GM18867 (cell line): Measurements from ENCODE around the gene CTSD.

ENCODE experiments used
- ATAC-seq: cut with Tn5 transposase; IDR thresholded peaks from one replicate; pipeline ENCODE4 v1.9.1; 2021; ENCODE audit warnings: mild to moderate bottlenecking, moderate library complexity; ENCODE audit not compliant: unreplicated experiment

Gene CTSD

DNA sequence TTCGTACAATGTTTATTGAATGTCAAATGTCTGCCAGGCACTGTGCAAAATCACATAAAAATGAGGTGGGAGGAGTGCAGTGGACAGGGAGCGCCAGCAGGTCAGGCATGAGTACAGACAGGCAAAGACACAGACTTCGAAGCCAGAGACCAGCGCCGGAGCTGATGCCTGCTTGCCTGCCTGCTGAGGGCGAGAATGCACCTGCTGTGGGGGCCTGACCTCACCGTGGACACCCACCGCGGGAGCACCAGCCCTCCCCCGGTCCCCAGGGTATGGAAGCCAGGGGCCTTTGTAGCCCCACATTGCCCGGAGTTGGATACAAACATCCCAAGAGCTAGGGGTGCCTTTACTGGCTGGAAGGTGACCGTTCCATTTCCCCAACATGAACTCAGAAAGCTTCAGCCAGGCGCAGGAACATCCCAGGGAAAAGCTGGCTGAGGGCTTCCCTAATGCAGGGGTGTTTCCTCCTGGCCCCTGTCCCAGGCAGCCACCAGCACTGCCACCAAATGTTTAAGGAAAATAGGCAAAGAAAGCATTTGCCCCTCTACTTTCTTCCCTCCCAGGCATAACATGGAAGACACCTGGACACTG, 31.2 kb downstream of the CTSD start:
- no peak for ATAC-seq

DNA sequence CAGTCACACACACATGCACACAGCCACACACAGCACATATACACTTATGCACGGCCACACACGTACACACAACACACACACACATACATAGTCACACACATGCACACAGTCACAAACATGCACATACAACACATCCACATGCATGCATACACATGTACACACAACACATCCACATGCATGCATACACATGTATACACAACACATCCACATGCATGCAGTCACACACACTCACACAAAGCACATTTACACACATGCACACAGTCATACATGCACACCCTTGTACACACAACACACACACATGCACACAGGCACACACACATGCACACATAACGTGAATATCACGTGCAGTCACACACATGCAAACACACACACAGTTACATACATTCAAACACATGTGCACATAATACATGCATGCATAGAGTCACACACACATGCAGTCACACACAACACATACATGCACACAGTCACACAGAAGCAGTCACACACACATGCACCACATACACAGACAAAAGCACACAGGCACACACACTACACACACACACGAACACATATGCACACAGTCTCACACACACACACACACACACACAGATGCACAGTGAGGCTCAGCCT, 32.2 kb downstream of the CTSD start:
- ATAC-seq: no peak

DNA sequence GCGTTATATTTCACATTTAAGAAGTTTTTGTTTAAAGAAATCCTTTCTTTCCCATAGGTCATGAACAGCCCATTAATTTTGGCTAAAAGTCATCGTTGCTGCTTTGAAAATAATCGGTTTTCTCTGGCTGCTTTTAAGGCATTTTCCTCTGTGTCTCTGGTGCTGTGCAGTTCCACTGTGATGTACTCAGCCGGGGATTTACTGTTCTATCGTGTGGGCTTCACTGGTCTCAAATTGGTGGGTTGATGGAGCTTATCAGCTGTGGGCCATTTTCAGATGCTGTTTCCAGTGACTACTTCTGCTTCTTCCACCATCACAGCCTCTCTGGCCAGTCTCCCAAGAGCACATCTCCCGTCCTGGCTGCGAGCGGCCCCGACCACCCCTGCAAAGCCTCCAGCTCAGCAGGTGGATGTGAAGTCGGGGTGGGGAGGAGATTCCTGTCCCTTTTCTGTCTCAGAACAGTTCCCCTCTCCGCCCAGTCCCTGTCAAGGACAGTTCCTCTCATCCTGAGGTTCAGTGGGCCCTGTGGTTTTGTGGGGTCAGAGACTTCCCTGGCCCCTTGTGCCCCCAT, 33.6 kb downstream of the CTSD start:
- no peak for ATAC-seq

DNA sequence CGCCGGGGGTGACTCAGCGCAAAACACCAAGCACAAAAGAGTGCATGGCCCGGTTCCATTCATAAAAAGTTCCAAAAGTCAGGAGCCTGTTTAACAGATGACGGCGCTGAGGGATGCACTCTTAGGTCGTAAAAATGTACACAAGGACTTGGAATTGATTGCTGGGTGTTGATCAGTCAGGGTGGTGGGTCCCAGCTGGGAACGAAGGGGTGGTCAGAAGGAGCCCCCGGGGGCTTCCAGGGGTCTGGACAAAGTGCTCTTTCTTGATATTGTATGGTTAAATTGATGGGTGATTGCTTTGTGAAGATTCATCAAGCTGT, 34.1 kb downstream of the CTSD start:
- no peak for ATAC-seq

DNA sequence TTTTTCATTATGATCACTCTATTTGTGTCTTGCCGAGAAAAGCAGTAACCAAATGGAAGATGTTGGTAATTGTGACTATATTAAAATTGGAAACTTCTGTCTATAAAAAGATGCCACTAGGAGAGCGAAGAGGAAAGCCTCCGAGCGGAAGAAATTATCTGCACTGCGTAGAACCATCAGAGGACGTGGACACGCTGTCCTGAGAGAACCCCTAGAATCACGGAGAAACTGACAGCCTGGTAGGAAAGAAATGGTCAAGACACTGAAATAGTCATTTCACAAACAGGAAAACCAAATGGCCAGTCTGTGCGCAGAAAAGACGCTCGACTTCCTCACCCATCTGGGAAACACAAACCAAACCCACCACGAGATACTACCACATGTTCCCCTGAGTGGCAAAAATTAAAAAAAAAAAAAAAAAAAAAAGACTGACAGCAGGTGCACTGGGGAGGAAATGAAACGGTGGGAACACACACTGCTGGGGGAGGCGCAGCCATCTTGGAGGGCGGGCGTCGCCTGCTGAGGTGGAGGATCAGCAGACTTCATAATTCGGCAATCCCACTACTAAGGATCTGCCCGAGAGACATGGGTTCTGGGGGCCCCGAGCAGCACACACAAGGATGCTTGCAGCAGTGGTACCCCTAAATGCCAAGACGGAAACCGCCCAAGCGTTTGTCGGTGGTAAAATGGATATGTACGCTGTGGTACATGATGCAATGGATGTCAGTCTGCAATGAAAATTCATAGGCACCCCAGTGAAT, 34.6 kb downstream of the CTSD start:
- no peak for ATAC-seq

DNA sequence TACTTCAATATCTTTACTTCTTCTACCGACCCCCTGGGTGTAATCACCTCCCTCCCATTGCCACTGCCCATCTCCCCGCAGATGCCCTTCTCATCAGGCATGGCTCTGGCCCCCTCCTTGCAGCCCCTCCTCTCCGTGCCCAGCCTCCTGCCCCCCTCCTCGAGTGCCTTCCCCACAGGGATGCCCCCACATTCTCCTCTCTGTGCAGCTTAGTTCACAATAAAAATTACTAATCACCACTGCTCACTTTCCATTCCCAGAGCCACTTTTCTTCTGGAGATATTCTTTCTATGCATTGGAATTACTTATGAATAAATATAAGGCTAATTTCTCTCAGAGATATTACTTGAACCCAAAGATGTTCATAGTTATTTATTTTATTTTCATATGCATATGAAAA, 35.4 kb downstream of the CTSD start:
- no peak for ATAC-seq

DNA sequence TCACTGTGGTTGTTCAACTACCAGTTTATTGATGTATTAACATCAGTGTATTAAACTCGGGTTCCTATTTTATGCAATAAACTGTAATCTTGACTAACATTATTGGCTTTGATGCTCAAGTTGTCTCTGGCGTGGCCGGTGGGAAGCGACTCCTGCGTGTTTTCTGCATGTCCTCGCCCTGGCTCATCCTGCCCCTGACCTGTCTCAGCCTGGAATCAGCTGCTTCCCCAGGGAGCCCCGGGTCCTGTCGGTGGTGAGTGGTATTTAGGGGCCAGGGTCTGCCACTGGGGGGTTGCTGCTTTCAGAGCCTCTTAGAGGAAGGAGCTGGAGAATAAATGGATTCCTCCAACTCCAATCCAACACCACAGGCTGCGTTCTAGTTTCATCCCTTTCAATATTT, 35.9 kb downstream of the CTSD start:
- ATAC-seq: no peak

DNA sequence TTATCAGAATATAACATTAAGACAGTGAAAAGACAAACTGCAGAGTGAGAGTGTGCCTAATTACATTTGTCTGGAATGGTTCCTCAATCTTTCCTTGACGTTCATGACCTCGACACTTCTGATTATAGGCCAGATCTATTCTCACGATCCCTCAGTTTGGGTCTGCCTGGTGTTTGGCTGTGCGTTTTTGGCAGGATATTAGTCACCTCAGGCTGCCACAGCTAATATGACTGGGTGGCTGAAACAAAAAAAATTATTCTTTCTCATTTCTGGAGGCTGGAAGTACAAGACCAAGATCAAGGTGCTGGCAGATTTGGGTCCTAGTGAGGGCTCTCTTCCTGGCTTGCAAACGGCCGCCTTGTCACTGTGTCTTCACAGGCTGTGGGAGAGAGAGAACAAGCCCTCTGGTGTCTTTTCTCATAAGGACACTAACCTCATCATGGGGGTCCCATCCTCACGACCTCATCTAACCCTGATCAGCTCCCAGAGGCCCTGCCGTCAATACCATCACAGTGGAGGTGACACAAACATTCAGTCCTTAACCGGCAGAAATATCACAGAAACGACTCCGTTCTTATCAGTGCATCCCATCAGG, 36.5 kb downstream of the CTSD start:
- ATAC-seq: no peak

DNA sequence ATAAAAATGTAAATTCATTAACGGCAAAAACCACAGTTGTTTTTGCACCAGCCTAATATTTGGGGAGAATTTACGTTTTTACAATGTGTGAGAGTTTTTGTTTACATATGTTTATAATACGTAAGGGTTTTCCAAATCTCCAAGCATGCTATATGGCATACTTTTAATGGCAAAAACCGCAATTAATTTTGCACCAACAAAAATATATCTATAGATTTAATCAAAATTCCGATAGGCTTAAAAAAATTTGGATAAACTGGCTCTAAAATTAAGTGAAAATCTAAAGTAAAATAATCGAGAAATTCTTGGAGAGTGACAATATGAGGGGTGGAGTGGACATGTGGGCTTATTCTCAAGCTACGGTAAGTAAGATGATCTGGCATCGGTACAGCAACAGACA, 43.9 kb downstream of the CTSD start:
- ATAC-seq: no peak

DNA sequence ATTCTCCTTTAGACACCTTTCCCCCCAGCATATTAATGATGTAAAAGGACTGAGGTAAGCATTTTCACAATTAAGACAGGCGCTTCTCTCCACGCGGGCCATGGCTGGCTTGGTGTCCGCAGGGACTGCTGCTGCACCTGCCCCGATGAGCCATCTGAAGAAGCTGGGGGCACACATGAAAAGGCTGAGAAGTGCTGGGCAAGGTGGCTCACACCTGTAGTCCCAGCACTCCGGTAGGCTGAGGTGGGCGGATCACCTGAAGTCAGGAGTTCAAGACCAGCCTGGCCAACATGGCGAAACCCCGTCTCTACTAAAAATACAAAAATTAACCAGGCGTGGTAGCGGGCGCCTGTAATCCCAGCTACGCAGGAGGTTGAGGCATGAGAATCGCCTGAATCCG, 45.4 kb downstream of the CTSD start:
- ATAC-seq: no peak

DNA sequence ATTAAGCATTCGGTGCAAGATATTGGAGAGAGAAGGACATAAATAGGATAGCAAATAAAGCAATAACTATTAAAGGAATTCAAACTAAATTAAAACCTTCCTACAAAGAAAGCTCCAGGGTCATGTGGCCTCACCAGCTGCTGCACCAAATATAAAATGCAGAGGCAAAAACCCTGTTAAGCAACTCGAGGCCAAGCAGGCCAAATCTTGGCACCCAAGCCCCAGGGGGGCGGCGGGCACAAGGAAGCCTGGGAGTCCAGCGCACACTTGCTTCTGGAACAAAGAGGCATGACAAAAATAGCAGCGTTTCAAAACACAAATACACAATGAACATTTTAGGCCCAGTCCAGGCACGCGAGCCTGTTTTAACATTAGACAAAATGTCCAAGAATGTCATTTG, 46.0 kb downstream of the CTSD start:
- ATAC-seq: no peak

DNA sequence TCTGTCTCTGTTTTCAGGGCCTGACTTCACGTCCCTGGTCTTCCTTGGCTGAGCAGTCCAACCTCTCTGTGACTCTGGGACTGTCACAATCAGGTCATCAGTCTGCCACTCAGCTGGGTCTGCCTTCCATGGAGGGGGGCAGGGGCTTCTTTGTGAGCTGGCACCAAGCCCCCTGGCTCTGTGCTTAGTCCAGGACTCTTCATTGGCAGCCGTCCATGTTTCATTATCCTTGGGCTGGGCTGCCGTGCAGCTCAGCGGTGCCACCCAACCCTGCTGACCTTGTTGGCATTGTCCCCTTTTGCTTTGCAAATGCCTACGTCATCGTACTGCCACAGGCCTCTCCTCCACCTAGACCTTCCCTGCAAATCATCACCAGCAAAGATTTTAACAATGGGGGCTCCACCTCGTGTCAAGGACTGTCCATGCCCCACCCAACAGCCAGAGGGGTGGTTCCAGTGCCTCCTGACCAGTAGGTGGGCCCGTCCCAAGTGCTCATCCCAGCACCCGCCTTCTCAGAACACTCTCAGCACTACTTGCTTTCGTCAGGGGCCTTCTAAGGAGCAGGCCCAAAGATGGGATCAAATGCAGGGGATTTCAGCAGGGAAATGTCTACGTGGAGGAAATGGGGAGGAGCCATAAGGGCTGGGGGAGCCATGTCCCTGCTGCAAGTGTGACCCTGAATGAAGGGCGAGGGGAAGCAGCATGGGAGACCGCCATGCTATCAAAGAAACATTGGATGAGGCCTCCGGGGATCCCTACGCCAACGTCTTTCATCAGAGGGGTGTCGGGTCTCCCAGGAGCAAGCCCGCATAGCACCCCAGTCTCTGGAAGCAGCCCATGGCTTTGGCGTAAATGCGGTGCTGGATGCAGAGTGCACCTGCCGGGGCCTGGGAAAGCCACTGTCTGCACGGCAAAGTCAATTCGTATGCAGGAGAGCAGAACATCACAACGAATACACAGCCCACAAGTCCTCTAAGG, 48.5 kb downstream of the CTSD start:
- ATAC-seq: no peak

DNA sequence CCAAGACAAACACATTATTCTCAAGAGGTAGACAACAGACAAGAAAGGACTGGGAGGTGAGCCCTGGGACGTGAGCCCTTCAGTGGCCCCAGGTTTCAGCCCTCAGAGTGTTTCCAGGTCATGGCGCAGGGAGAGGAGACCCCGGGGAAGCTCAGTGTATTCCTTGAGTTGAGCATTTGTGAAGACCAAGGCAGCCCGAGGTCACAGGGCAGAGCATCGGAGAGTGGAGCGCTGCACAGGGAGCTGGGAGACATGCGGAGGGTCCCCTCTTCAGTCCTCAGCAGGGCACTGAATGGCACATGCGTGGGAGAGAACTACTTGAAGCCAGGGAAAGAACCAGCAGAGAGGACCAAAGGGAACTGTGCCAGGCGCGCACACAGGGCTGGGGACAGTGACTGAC, 55.0 kb downstream of the CTSD start:
- ATAC-seq: no peak

DNA sequence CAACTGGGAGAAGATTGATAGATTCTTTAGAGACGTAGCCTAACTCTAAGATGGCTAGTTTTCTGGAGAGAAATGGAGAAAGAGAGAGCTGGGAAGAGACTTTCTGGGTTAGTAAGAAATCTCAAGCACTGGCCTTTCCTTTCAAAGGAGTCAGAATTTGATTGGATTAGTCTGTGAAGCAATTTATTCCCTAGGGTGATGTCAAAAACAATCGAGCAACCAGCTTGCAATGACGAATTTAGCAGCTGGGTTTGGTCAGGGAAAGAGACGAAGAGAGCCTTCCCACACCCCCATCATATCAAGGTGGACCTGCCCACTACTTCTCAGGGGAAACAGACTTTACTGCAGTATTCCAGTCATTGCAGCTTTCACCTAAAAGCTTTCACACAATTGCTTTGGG, 56.0 kb downstream of the CTSD start:
- no peak for ATAC-seq

DNA sequence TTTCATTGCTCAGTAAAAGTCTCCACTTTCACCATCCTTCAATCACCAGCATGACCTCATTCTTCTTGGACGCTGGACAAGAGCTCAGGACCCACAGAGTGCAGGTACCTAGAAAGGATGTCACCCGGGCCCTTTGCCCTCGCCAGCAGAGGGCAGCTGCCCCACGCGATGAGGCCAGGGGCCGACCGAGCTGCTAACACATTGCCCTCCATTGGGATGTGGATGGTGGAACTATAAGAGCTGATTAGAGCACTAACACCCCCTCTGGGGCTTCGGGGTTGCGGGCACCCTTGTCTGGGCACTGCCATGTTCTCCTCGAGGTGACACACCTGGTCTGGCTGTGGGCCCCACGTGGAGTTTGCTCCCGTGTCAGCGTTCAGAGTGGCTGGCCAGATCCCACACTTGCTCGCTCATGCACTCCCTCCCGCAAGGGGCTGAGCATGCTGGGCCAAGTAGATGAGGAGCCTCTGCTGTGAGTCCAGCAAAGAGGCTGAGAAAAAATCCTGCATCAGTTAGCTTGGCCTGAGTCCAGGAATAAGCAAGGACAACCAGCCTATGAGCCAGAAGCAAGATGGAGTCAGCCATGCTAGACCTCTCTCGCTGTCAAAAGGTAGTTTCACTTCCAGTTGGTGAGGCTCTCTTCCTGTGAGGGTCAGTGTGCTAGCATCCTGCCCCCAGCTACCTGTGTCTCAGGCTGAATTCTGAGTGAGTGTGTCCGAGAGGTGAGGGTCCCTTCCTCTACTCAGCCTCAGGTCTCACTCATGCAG, 56.9 kb downstream of the CTSD start:
- no peak for ATAC-seq

DNA sequence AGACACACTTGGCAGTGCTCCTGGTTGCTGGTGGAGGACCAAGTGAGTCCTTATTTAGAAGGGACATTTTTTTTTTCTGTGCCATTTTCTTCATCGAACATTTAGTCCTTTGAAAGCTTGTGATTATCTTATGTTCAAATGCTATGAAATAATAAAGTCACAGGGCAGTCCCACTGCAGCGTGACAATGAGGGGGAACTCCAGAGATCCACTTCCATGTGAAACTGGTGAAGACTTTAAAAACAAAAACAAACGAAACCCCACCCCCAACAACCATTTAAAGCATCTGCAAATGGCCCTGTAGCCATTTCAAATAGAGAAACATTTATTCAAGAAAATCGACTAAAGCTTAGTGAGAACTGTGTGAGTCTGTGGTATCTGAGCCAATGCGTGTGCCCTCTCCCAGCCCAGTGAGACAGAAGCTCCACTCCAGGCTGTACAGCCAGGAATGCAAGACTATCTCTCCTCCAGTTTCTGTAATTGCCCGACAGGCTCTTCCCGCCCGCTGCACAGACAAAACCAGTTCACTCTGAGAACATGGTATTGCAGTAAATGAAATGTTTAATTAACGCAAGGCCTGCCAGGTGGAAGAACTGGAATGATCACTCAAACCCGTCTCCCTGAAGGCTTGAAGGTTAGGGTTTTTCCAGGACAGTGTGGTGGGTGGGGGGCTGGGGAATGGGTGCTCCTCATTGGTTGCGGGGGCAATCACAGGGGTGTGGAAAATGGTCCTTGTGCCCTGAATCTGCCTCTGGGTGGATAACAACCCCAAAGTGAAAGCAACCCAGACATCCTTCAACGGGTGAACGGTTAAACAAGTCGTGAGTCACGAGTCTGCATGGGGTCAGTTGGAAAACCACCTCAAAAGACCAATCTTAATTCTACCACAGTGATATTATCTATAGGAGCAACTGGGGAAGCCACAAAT, 58.3 kb downstream of the CTSD start:
- no peak for ATAC-seq

DNA sequence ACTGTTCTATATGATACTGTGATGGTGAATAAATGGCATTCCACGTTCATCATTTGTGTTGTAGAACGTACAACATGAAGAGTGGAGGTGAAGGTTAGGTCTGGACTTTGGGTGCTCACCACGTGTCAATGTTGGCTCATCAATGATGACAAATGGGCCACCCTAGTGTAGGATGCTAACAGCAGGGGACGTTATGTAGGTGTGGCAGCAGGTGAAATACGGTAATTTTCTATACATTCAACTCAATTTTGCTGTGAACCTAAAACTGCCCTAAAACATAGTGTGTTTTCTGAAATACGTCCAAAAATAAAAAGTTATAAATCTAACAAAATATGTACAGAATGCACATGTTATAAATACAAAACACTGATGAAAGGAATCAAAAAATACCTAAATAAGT, 60.6 kb downstream of the CTSD start:
- ATAC-seq: no peak
